DMS53 (cell line): ENCODE measurements around the gene HS6ST3.
"Not testable (repeated sequence)": the region's sequence is repeated elsewhere in the genome, so short reads cannot be mapped to it uniquely, and the experiment has no call there.

Experiments
- DNase-seq: peaks from one replicate; lab custom pipeline; 2025; lab: John Stamatoyannopoulos, UW

The HS6ST3 gene

GRCh38 chr13:96091164-96092117, 1.5 kb downstream of the HS6ST3 start:
- peak; percentile 37 for DNase-seq

GRCh38 chr13:96093296-96094006, 3.5 kb downstream of the HS6ST3 start:
- peak; percentile 40 for DNase-seq

- DNase-seq: no peak
These were observed 10.7 kb downstream of the HS6ST3 start for GRCh38 chr13:96100457-96101220.

GRCh38 chr13:96104516-96104915, 14.6 kb downstream of the HS6ST3 start:
- no peak for DNase-seq

- DNase-seq: peak; percentile 24
These were observed 18.2 kb downstream of the HS6ST3 start for GRCh38 chr13:96108072-96108471.

GRCh38 chr13:96109125-96109524, 19.2 kb downstream of the HS6ST3 start:
- no peak for DNase-seq

GRCh38 chr13:96112936-96113335, 23.0 kb downstream of the HS6ST3 start:
- DNase-seq: no peak

GRCh38 chr13:96115368-96115767, 25.5 kb downstream of the HS6ST3 start:
- DNase-seq: not testable (repeated sequence)

- DNase-seq: no peak
These were observed 30.0 kb downstream of the HS6ST3 start for GRCh38 chr13:96119921-96120320.

- no peak for DNase-seq
These were observed 41.0 kb downstream of the HS6ST3 start for GRCh38 chr13:96130818-96131340.

GRCh38 chr13:96141032-96141431, 51.1 kb downstream of the HS6ST3 start:
- peak; percentile 2 for DNase-seq

GRCh38 chr13:96159725-96160124, 69.8 kb downstream of the HS6ST3 start:
- no peak for DNase-seq

- no peak for DNase-seq
These were observed 71.2 kb downstream of the HS6ST3 start for GRCh38 chr13:96161141-96161540.

GRCh38 chr13:96165840-96166239, 75.9 kb downstream of the HS6ST3 start:
- DNase-seq: no peak

- no peak for DNase-seq
These were observed 82.2 kb downstream of the HS6ST3 start for GRCh38 chr13:96172066-96172465.

- DNase-seq: no peak
These were observed 88.9 kb downstream of the HS6ST3 start for GRCh38 chr13:96178759-96179158.

- DNase-seq: no peak
These were observed 89.4 kb downstream of the HS6ST3 start for GRCh38 chr13:96179309-96179708.

GRCh38 chr13:96181911-96182310, 92.0 kb downstream of the HS6ST3 start:
- DNase-seq: no peak

- DNase-seq: no peak
These were observed 95.9 kb downstream of the HS6ST3 start for GRCh38 chr13:96185818-96186217.

- no peak for DNase-seq
These were observed 101.5 kb downstream of the HS6ST3 start for GRCh38 chr13:96191367-96191766.

- no peak for DNase-seq
These were observed 103.9 kb downstream of the HS6ST3 start for GRCh38 chr13:96193728-96194310.

GRCh38 chr13:96198038-96198437, 108.1 kb downstream of the HS6ST3 start:
- DNase-seq: no peak
